Panc1 (cell line): Measurements from ENCODE around the gene MAPT.

Experiments
- POLR2AphosphoS5 ChIP-seq: IDR thresholded peaks from 2 replicates; pipeline ENCODE4 v1.6.1; 2012; ENCODE audit warnings: mild to moderate bottlenecking, low read depth, low read length, moderate library complexity
- TCF7L2 ChIP-seq: IDR thresholded peaks from 2 replicates; pipeline ENCODE4 v1.6.1; 2011; ENCODE audit warnings: mild to moderate bottlenecking, low read depth, low read length, inconsistent platforms
- TF ChIP-seq, protein P1 (sequence below): fragments of 450-650 bp; IDR thresholded peaks from 2 replicates; pipeline ENCODE4 v1.5.1; 2017; ENCODE audit warnings: mild to moderate bottlenecking
- TF ChIP-seq, protein P2 (sequence below), 2 experiments: IDR thresholded peaks; 2 replicates each; pipeline ENCODE4 v1.6.1; 2011 to 2012; ENCODE audit warnings: low read depth in 2 of 2, control low read depth in 1 of 2, low read length in 1 of 2, mild to moderate bottlenecking in 1 of 2, moderate library complexity in 1 of 2; ENCODE audit not compliant: insufficient read depth in 1 of 2

DNA sequence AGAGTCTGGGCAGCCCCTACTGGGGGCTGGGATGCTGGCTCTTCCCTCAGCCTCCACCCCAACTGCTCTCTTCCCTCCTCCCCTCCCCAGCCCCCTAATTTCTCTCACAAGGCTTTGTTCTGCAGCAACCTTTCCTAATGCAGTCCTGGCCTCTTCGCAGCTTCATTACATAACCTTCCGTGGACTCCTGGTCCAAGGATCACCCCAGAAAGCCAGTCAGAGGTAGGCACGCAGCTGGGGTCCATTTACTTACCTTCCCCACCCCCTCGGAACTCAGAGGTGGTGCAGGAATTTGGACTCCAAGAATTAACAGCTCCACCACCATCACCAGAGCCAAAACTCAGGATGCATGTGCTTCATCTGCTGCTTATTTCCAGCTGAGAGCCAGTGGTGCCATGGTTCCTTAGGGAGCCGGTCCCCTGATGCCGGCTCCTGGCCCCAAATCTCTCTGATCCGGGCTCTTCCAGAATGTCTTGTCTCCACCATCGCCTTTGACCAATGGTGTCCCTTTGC is 40.9 kb downstream of the MAPT start:
- TF ChIP-seq, protein P1, sequence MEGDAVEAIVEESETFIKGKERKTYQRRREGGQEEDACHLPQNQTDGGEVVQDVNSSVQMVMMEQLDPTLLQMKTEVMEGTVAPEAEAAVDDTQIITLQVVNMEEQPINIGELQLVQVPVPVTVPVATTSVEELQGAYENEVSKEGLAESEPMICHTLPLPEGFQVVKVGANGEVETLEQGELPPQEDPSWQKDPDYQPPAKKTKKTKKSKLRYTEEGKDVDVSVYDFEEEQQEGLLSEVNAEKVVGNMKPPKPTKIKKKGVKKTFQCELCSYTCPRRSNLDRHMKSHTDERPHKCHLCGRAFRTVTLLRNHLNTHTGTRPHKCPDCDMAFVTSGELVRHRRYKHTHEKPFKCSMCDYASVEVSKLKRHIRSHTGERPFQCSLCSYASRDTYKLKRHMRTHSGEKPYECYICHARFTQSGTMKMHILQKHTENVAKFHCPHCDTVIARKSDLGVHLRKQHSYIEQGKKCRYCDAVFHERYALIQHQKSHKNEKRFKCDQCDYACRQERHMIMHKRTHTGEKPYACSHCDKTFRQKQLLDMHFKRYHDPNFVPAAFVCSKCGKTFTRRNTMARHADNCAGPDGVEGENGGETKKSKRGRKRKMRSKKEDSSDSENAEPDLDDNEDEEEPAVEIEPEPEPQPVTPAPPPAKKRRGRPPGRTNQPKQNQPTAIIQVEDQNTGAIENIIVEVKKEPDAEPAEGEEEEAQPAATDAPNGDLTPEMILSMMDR = no peak
- TF ChIP-seq POLR2AphosphoS5 (no peak), TCF7L2 (no peak)
- TF ChIP-seq, protein P2, sequence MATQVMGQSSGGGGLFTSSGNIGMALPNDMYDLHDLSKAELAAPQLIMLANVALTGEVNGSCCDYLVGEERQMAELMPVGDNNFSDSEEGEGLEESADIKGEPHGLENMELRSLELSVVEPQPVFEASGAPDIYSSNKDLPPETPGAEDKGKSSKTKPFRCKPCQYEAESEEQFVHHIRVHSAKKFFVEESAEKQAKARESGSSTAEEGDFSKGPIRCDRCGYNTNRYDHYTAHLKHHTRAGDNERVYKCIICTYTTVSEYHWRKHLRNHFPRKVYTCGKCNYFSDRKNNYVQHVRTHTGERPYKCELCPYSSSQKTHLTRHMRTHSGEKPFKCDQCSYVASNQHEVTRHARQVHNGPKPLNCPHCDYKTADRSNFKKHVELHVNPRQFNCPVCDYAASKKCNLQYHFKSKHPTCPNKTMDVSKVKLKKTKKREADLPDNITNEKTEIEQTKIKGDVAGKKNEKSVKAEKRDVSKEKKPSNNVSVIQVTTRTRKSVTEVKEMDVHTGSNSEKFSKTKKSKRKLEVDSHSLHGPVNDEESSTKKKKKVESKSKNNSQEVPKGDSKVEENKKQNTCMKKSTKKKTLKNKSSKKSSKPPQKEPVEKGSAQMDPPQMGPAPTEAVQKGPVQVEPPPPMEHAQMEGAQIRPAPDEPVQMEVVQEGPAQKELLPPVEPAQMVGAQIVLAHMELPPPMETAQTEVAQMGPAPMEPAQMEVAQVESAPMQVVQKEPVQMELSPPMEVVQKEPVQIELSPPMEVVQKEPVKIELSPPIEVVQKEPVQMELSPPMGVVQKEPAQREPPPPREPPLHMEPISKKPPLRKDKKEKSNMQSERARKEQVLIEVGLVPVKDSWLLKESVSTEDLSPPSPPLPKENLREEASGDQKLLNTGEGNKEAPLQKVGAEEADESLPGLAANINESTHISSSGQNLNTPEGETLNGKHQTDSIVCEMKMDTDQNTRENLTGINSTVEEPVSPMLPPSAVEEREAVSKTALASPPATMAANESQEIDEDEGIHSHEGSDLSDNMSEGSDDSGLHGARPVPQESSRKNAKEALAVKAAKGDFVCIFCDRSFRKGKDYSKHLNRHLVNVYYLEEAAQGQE (IDR thresholded peaks at IDR 0.05; ENCODE audit: insufficient read depth in 1 of 2, low read depth in 2 of 2, low read length in 1 of 2) = no peak
